ENCODE results near the gene HHATL. TPM values are rescaled to one million over a fixed set of nuclear protein-coding genes. Genes with fewer than 3 reads are reported as not detected.

The HHATL gene
- total RNA-seq, 1 donor from 2014 or later, result not detected

GRCh38 chr3:42721690-42722089, 19.1 kb upstream of the HHATL start:
- Histone ChIP-seq H2AFZ (ENCODE audit: low read depth, low read length) (no peak overlapping the region), H3K4me3 (ENCODE audit: insufficient read depth, low read depth, low read length) (no peak overlapping the region), H3K79me2 (ENCODE audit: insufficient read depth, low read length) (no peaks in the 10 kb centered on the region), H3K4me1 (ENCODE audit: insufficient read depth, low read length) (no peaks in the 10 kb centered on the region), H4K20me1 (ENCODE audit: insufficient read depth, low read length) (no peaks in the 10 kb centered on the region), H3K27ac (ENCODE audit: low read depth, low read length) (no peak overlapping the region), H3K36me3 (ENCODE audit: insufficient read depth, low read length) (no peaks in the 10 kb centered on the region), H3K27me3 (ENCODE audit: insufficient read depth, low read length) (peaks cover 6% of the 10 kb centered on the region), H3K9ac (ENCODE audit: low read length) (no peak overlapping the region), H3K4me2 (ENCODE audit: low read length) (no peak overlapping the region), H3K9me3 (ENCODE audit: insufficient read depth, low read depth, low read length) (no peaks in the 10 kb centered on the region)
- H3K9me3 Mint-ChIP-seq (ENCODE audit: unreplicated experiment), result peaks cover 4% of the 10 kb centered on the region
- H3K27me3 Mint-ChIP-seq (ENCODE audit: low read depth, unreplicated experiment), result peaks cover 6% of the 10 kb centered on the region
- no peak for DNase-seq (ENCODE audit: low read depth)
- no peak overlapping the region for H3K27ac Mint-ChIP-seq (ENCODE audit: unreplicated experiment)
- peaks cover 6% of the 10 kb centered on the region for H3K4me1 Mint-ChIP-seq (ENCODE audit: low read depth, unreplicated experiment)
- H3K4me3 Mint-ChIP-seq (ENCODE audit: unreplicated experiment), result no peak overlapping the region
- FAIRE-seq, result no peak
- TF ChIP-seq CTCF (IDR thresholded peaks at IDR 0.05; ENCODE audit: insufficient read depth, low read depth, low read length) (no peak), EZH2 (IDR thresholded peaks at IDR 0.05; ENCODE audit: insufficient read depth, low read length) (no peak)
- H3K36me3 Mint-ChIP-seq (ENCODE audit: low read depth, unreplicated experiment), result no peaks in the 10 kb centered on the region

- TF ChIP-seq EZH2 (IDR thresholded peaks at IDR 0.05; ENCODE audit: insufficient read depth, low read length) (no peak), CTCF (IDR thresholded peaks at IDR 0.05; ENCODE audit: insufficient read depth, low read depth, low read length) (no peak)
- no peaks in the 10 kb centered on the region for H3K9me3 ChIP-seq (ENCODE audit: insufficient read depth, low read depth, low read length)
- H3K4me1 ChIP-seq (ENCODE audit: insufficient read depth, low read length), result no peaks in the 10 kb centered on the region
- peaks cover 6% of the 10 kb centered on the region for H3K27me3 ChIP-seq (ENCODE audit: insufficient read depth, low read length)
- Mint-ChIP-seq H3K4me1 (ENCODE audit: low read depth, unreplicated experiment) (peaks cover 6% of the 10 kb centered on the region), H3K27me3 (ENCODE audit: low read depth, unreplicated experiment) (peaks cover 6% of the 10 kb centered on the region), H3K27ac (ENCODE audit: unreplicated experiment) (no peak overlapping the region), H3K36me3 (ENCODE audit: low read depth, unreplicated experiment) (no peaks in the 10 kb centered on the region), H3K9me3 (ENCODE audit: unreplicated experiment) (peaks cover 4% of the 10 kb centered on the region), H3K4me3 (ENCODE audit: unreplicated experiment) (no peak overlapping the region)
- FAIRE-seq (no peak), DNase-seq (ENCODE audit: low read depth) (no peak)
- H3K79me2 ChIP-seq (ENCODE audit: insufficient read depth, low read length), result no peaks in the 10 kb centered on the region
- H3K9ac ChIP-seq (ENCODE audit: low read length), result no peak overlapping the region
- no peak overlapping the region for H2AFZ ChIP-seq (ENCODE audit: low read depth, low read length)
- H3K4me3 ChIP-seq (ENCODE audit: insufficient read depth, low read depth, low read length), result no peak overlapping the region
- H3K27ac ChIP-seq (ENCODE audit: low read depth, low read length), result no peak overlapping the region
- H3K4me2 ChIP-seq (ENCODE audit: low read length), result no peak overlapping the region
- H3K36me3 ChIP-seq (ENCODE audit: insufficient read depth, low read length), result no peaks in the 10 kb centered on the region
- H4K20me1 ChIP-seq (ENCODE audit: insufficient read depth, low read length), result no peaks in the 10 kb centered on the region
Observed at GRCh38 chr3:42720126-42720525, 17.5 kb upstream of the HHATL start.

- Histone ChIP-seq H3K4me3 (ENCODE audit: insufficient read depth, low read depth, low read length) (no peak overlapping the region), H3K9ac (ENCODE audit: low read length) (no peak overlapping the region), H3K4me2 (ENCODE audit: low read length) (no peak overlapping the region), H3K27ac (ENCODE audit: low read depth, low read length) (no peak overlapping the region), H3K27me3 (ENCODE audit: insufficient read depth, low read length) (peaks cover 6% of the 10 kb centered on the region), H3K79me2 (ENCODE audit: insufficient read depth, low read length) (no peaks in the 10 kb centered on the region), H3K9me3 (ENCODE audit: insufficient read depth, low read depth, low read length) (no peaks in the 10 kb centered on the region), H3K4me1 (ENCODE audit: insufficient read depth, low read length) (no peaks in the 10 kb centered on the region), H2AFZ (ENCODE audit: low read depth, low read length) (no peak overlapping the region), H3K36me3 (ENCODE audit: insufficient read depth, low read length) (no peaks in the 10 kb centered on the region), H4K20me1 (ENCODE audit: insufficient read depth, low read length) (no peaks in the 10 kb centered on the region)
- Mint-ChIP-seq H3K4me1 (ENCODE audit: low read depth, unreplicated experiment) (peaks cover 6% of the 10 kb centered on the region), H3K9me3 (ENCODE audit: unreplicated experiment) (peaks cover 4% of the 10 kb centered on the region), H3K27me3 (ENCODE audit: low read depth, unreplicated experiment) (peaks cover 8% of the 10 kb centered on the region), H3K4me3 (ENCODE audit: unreplicated experiment) (no peak overlapping the region), H3K36me3 (ENCODE audit: low read depth, unreplicated experiment) (no peaks in the 10 kb centered on the region), H3K27ac (ENCODE audit: unreplicated experiment) (no peak overlapping the region)
- no peak for DNase-seq (ENCODE audit: low read depth)
- no peak for FAIRE-seq
- TF ChIP-seq CTCF (IDR thresholded peaks at IDR 0.05; ENCODE audit: insufficient read depth, low read depth, low read length) (no peak), EZH2 (IDR thresholded peaks at IDR 0.05; ENCODE audit: insufficient read depth, low read length) (no peak)
Observed at GRCh38 chr3:42719002-42719401, 16.4 kb upstream of the HHATL start.
